Measurements from ENCODE around the gene GNB1. TPM values are rescaled to one million over a fixed set of nuclear protein-coding genes. Genes with fewer than 3 reads are reported as not detected.
"Not testable (repeated sequence)": the region's sequence is repeated elsewhere in the genome, so short reads cannot be mapped to it uniquely, and the experiment has no call there.

The GNB1 gene
- polyA plus RNA-seq, 1 of the 3 experiments (the other 2 are of a cell fraction), result 355 TPM

DNA sequence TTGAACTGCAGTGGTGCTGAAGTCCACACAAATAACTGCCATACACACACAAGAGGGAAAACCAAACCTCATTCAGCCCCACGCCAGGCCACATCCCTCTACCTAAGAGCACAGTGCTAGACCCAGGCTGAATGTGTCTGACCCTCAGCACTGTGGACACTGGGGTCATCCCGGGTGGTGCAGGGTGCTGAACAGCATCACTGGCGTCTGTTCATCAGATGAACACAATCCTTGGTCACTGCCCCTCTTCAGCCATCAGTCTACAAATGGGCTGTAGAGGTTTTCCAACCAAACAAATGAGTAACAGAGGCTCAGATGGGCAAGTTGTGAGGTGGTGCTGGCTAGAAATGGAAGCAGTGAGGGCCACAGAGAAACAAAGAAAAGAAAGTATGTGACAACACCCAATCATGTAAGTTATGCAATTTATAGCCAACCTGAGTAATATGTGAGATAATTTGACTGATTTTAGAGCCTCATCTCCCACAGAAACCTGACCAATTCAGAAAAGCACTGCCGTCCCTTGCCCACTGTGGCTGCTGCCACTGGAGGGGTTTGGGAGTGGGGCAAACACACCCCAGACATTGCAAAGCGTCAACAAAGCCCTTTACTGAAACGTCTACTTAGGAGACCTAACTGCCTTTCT lies 27.9 kb downstream of the GNB1 start:
- no peak overlapping the region for H3K4me2 ChIP-seq

DNA sequence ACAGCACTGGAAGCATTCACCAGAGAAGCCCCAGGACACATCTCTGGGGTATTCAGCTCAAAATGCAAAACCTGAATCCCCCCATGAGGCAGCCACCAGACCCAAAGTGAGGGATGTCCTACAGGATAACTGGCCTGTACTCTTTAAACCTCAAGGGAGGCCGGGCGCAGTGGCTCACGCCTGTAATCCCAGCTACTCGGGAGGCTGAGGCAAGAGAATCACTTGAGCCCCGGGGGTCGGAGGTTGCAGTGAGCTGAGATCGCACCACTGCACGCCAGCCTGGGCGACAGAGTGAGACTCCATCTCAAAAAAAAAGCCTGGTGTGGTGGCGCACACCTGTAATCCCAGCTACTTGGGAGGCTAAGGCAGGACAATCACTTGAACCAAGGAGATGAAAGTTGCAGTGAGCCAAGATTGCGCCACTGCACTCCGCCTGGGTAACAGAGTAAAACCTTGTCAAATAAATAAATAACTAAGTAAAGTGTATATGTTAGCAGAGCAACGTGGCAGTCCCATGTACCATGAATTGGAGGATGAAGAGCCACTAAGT lies 29.1 kb downstream of the GNB1 start:
- Histone ChIP-seq H3K27ac (ENCODE audit: low read depth in 2 of 2, low read length in 1 of 2) (peak overlapping the region in 1 of 2 experiments; percentile 67; a peak in 2 of 4 replicates), H4K20me1 (ENCODE audit: insufficient read depth) (peaks cover 100% of the 10 kb centered on the region)
- CTCF ChIA-PET, result interaction anchor here (1.3 to 2.3 kb wide), 2 partner anchors 14 to 23 kb away, joined by 3 to 10 read pairs; no protein-coding TSS in a partner anchor

More for the DNA sequence above, 27.9 kb downstream of the GNB1 start:
- no peak overlapping the region for H3K9ac ChIP-seq
- DNase-seq, result no peak
- peaks cover 37% of the 10 kb centered on the region for H3F3A ChIP-seq (replicated peaks; ENCODE audit: insufficient read depth)
- peaks cover 6 to 39% of the 10 kb centered on the region in 2 experiments; a peak in 3 of 4 replicates for H3K4me1 ChIP-seq (ENCODE audit: control insufficient read depth in 1 of 2, insufficient read depth in 2 of 2, low read depth in 1 of 2, low read length in 1 of 2)
- peaks cover 100% of the 10 kb centered on the region for H4K20me1 ChIP-seq (ENCODE audit: insufficient read depth)
- 95% methylated on average over 6 of the region's 6 CpGs for whole genome bisulfite sequencing (ENCODE audit: low lambda C conversion rate)
- peaks cover 100% of the 10 kb centered on the region for H3K79me2 ChIP-seq (ENCODE audit: insufficient read depth)
- no peaks in the 10 kb centered on the region for H3K36me3 ChIP-seq (replicated peaks in 1 of 2; ENCODE audit: control insufficient read depth in 1 of 2, insufficient read depth in 2 of 2, low read length in 1 of 2)
- peak overlapping the region in 1 of 2 experiments; percentile 48; a peak in 1 of 4 replicates for H3K27ac ChIP-seq (ENCODE audit: low read depth in 2 of 2, low read length in 1 of 2)
- no peaks in the 10 kb centered on the region for H3K27me3 ChIP-seq (ENCODE audit: insufficient read depth)
- H3K4me3 ChIP-seq (ENCODE audit: low read depth in 2 of 2, low read length in 1 of 2), result no peak overlapping the region
- TF ChIP-seq SIN3A (IDR thresholded peaks at IDR 0.05; ENCODE audit: borderline replicate concordance, low read depth, low read length), result no peak
- TF ChIP-seq NFIC (IDR thresholded peaks at IDR 0.05; ENCODE audit: borderline replicate concordance), result no peak
- TF ChIP-seq, protein P1, sequence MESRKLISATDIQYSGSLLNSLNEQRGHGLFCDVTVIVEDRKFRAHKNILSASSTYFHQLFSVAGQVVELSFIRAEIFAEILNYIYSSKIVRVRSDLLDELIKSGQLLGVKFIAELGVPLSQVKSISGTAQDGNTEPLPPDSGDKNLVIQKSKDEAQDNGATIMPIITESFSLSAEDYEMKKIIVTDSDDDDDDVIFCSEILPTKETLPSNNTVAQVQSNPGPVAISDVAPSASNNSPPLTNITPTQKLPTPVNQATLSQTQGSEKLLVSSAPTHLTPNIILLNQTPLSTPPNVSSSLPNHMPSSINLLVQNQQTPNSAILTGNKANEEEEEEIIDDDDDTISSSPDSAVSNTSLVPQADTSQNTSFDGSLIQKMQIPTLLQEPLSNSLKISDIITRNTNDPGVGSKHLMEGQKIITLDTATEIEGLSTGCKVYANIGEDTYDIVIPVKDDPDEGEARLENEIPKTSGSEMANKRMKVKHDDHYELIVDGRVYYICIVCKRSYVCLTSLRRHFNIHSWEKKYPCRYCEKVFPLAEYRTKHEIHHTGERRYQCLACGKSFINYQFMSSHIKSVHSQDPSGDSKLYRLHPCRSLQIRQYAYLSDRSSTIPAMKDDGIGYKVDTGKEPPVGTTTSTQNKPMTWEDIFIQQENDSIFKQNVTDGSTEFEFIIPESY (IDR thresholded peaks at IDR 0.05; ENCODE audit: borderline replicate concordance, low read depth), result no peak
- no peak for TF ChIP-seq MXI1 (IDR thresholded peaks at IDR 0.05; ENCODE audit: low read depth, low read length)
- TF ChIP-seq, protein P2, sequence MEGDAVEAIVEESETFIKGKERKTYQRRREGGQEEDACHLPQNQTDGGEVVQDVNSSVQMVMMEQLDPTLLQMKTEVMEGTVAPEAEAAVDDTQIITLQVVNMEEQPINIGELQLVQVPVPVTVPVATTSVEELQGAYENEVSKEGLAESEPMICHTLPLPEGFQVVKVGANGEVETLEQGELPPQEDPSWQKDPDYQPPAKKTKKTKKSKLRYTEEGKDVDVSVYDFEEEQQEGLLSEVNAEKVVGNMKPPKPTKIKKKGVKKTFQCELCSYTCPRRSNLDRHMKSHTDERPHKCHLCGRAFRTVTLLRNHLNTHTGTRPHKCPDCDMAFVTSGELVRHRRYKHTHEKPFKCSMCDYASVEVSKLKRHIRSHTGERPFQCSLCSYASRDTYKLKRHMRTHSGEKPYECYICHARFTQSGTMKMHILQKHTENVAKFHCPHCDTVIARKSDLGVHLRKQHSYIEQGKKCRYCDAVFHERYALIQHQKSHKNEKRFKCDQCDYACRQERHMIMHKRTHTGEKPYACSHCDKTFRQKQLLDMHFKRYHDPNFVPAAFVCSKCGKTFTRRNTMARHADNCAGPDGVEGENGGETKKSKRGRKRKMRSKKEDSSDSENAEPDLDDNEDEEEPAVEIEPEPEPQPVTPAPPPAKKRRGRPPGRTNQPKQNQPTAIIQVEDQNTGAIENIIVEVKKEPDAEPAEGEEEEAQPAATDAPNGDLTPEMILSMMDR (IDR thresholded peaks at IDR 0.05), result no peak
- no peak for TF ChIP-seq RXRA (IDR thresholded peaks at IDR 0.05; ENCODE audit: borderline replicate concordance, low read depth)
- TF ChIP-seq TEAD4 (IDR thresholded peaks at IDR 0.05; ENCODE audit: borderline replicate concordance, insufficient read depth), result no peak
- TF ChIP-seq CHD2 (IDR thresholded peaks at IDR 0.05; ENCODE audit: low read length, partially characterized antibody), result no peak
- no peak for TF ChIP-seq MEF2A (IDR thresholded peaks at IDR 0.05; ENCODE audit: borderline replicate concordance, low read depth)
- TF ChIP-seq, protein P3, sequence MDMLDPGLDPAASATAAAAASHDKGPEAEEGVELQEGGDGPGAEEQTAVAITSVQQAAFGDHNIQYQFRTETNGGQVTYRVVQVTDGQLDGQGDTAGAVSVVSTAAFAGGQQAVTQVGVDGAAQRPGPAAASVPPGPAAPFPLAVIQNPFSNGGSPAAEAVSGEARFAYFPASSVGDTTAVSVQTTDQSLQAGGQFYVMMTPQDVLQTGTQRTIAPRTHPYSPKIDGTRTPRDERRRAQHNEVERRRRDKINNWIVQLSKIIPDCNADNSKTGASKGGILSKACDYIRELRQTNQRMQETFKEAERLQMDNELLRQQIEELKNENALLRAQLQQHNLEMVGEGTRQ (IDR thresholded peaks at IDR 0.05; ENCODE audit: borderline replicate concordance, low read depth, low read length), result no peak
- TF ChIP-seq TCF12 (IDR thresholded peaks at IDR 0.05), result no peak
- no peak for TF ChIP-seq FOXM1 (IDR thresholded peaks at IDR 0.05; ENCODE audit: low read depth)
- no peak for TF ChIP-seq JUND (IDR thresholded peaks at IDR 0.05)
- no peak for TF ChIP-seq NRF1 (IDR thresholded peaks at IDR 0.05; ENCODE audit: low read depth, low read length)
- TF ChIP-seq GATA2 (CRISPR knock-in tag; IDR thresholded peaks at IDR 0.05), result no peak
- ChIA-PET CTCF (interaction anchor here (2.3 kb wide), 1 partner anchor 22 kb away, joined by 10 read pairs; no protein-coding TSS in a partner anchor), POLR2A (no interaction called here)
- no peak overlapping the region for H2AFZ ChIP-seq (ENCODE audit: low read depth)
- no peaks in the 10 kb centered on the region for H3K9me3 ChIP-seq
- H3K9me2 ChIP-seq, result no peaks in the 10 kb centered on the region

More for the DNA sequence above, 29.1 kb downstream of the GNB1 start:
- H3K9ac ChIP-seq; H3K27me3 ChIP-seq (ENCODE audit: insufficient read depth); DNase-seq; H2AFZ ChIP-seq (ENCODE audit: low read depth); H3K36me3 ChIP-seq (replicated peaks in 1 of 2; ENCODE audit: control insufficient read depth in 1 of 2, insufficient read depth in 2 of 2, low read length in 1 of 2); H3K4me3 ChIP-seq (ENCODE audit: low read depth in 2 of 2, low read length in 1 of 2); H3K4me2 ChIP-seq; POLR2A ChIA-PET; H3K9me3 ChIP-seq; H3K9me2 ChIP-seq: not testable (repeated sequence)
- Histone ChIP-seq H3K4me1 (ENCODE audit: control insufficient read depth in 1 of 2, insufficient read depth in 2 of 2, low read depth in 1 of 2, low read length in 1 of 2) (peaks cover 9 to 50% of the 10 kb centered on the region in 2 experiments; a peak in 3 of 4 replicates), H3K79me2 (ENCODE audit: insufficient read depth) (peaks cover 100% of the 10 kb centered on the region), H3F3A (replicated peaks; ENCODE audit: insufficient read depth) (peaks cover 26% of the 10 kb centered on the region)
- 90% methylated on average over 10 of the region's 13 CpGs for WGBS (ENCODE audit: low lambda C conversion rate)
